H9 (cell line): ENCODE results near the gene KIF5A. TPM values are rescaled to one million over a fixed set of nuclear protein-coding genes. Genes with fewer than 3 reads are reported as not detected.

Experiments
- DNase-seq: peaks from one replicate; pipeline ENCODE4 v3.0.0-alpha.2; 2017
- H2AFZ ChIP-seq: one replicate; pipeline ENCODE4 v1.6.1; 2013; ENCODE audit warnings: mild to moderate bottlenecking, low read length, control low read depth, moderate library complexity
- H2AK5ac ChIP-seq: 2 replicates; pipeline ENCODE4 v1.6.1; 2013; ENCODE audit warnings: low read length, control low read depth, mixed read lengths; ENCODE audit not compliant: insufficient read length
- H2BK120ac ChIP-seq: one replicate; pipeline ENCODE4 v1.6.1; 2013; ENCODE audit warnings: low read depth, mild to moderate bottlenecking, low read length, control low read depth, inconsistent platforms; ENCODE audit not compliant: poor library complexity, severe bottlenecking
- H2BK12ac ChIP-seq: 2 replicates; pipeline ENCODE4 v1.6.1; 2013; ENCODE audit warnings: low read length, control low read depth, mixed read lengths, low read depth; ENCODE audit not compliant: insufficient read length
- H2BK15ac ChIP-seq: 2 replicates; pipeline ENCODE4 v1.6.1; 2013; ENCODE audit warnings: low read depth, low read length, control low read depth
- H2BK20ac ChIP-seq: one replicate; pipeline ENCODE4 v1.6.1; 2013; ENCODE audit warnings: low read depth, mild to moderate bottlenecking, low read length, control low read depth, inconsistent platforms; ENCODE audit not compliant: poor library complexity, severe bottlenecking
- H2BK5ac ChIP-seq: 2 replicates; pipeline ENCODE4 v1.6.1; 2013; ENCODE audit warnings: low read length, control low read depth, mixed read lengths; ENCODE audit not compliant: insufficient read length
- H3K14ac ChIP-seq: 2 replicates; pipeline ENCODE4 v1.6.1; 2013; ENCODE audit warnings: low read length, control low read depth; ENCODE audit not compliant: insufficient read depth
- H3K18ac ChIP-seq: 2 replicates; pipeline ENCODE4 v1.6.1; 2013; ENCODE audit warnings: low read depth, mild to moderate bottlenecking, mixed read lengths, low read length, control low read depth; ENCODE audit not compliant: insufficient read length
- H3K23ac ChIP-seq: 2 replicates; pipeline ENCODE4 v1.6.1; 2013; ENCODE audit warnings: low read length, control low read depth, mixed read lengths, low read depth; ENCODE audit not compliant: insufficient read length
- H3K23me2 ChIP-seq: 2 replicates; pipeline ENCODE4 v1.6.1; 2013; ENCODE audit warnings: low read depth, mild to moderate bottlenecking, mixed read lengths, low read length, control low read depth; ENCODE audit not compliant: insufficient read length, poor library complexity, severe bottlenecking
- H3K27ac ChIP-seq: 2 replicates; pipeline ENCODE4 v1.5.1; 2013; ENCODE audit warnings: low read length, control low read depth, mixed read lengths, low read depth; ENCODE audit not compliant: insufficient read length
- H3K27me3 ChIP-seq: 2 replicates; pipeline ENCODE4 v1.6.1; 2013; ENCODE audit warnings: low read length, control low read depth, inconsistent platforms; ENCODE audit not compliant: insufficient read depth
- H3K4ac ChIP-seq: 2 replicates; pipeline ENCODE4 v1.6.1; 2013; ENCODE audit warnings: low read depth, mild to moderate bottlenecking, control low read depth, inconsistent platforms, low read length, moderate library complexity
- H3K4me1 ChIP-seq: 2 replicates; pipeline ENCODE4 v1.6.1; 2013; ENCODE audit warnings: low read length, control low read depth, inconsistent platforms; ENCODE audit not compliant: insufficient read depth
- H3K4me2 ChIP-seq: 2 replicates; pipeline ENCODE4 v1.6.1; 2013; ENCODE audit warnings: low read length, control low read depth, mixed read lengths; ENCODE audit not compliant: insufficient read length, insufficient read depth
- H3K56ac ChIP-seq: 2 replicates; pipeline ENCODE4 v1.6.1; 2013; ENCODE audit warnings: low read depth, mild to moderate bottlenecking, mixed read lengths, low read length, control low read depth; ENCODE audit not compliant: insufficient read length
- H3K79me1 ChIP-seq: 2 replicates; pipeline ENCODE4 v1.6.1; 2013; ENCODE audit warnings: low read depth, mild to moderate bottlenecking, moderate library complexity, low read length, control low read depth, inconsistent platforms; ENCODE audit not compliant: insufficient read depth, poor library complexity, severe bottlenecking
- H3K79me2 ChIP-seq: 2 replicates; pipeline ENCODE4 v1.6.1; 2013; ENCODE audit warnings: low read length, control low read depth, inconsistent platforms; ENCODE audit not compliant: insufficient read depth
- H3K9ac ChIP-seq: 2 replicates; pipeline ENCODE4 v1.6.1; 2013; ENCODE audit warnings: low read length, control low read depth, mixed read lengths; ENCODE audit not compliant: insufficient read length; ENCODE audit errors: extremely low read depth
- H3K9me3 ChIP-seq: one replicate; pipeline ENCODE4 v1.6.1; 2013; ENCODE audit warnings: low read depth, low read length, inconsistent platforms; ENCODE audit not compliant: control insufficient read depth
- H3T11ph ChIP-seq: one replicate; pipeline ENCODE4 v1.6.1; 2013; ENCODE audit warnings: mild to moderate bottlenecking, low read length, control low read depth, inconsistent platforms
- H4K20me1 ChIP-seq: one replicate; pipeline ENCODE4 v1.6.1; 2013; ENCODE audit not compliant: control insufficient read depth, insufficient read length, insufficient read depth
- H4K5ac ChIP-seq: 2 replicates; pipeline ENCODE4 v1.6.1; 2013; ENCODE audit warnings: low read depth, mild to moderate bottlenecking, mixed read lengths, low read length, control low read depth; ENCODE audit not compliant: insufficient read length
- H4K8ac ChIP-seq: replicated peaks from 2 replicates; pipeline ENCODE4 v1.6.1; 2013; ENCODE audit warnings: low read length, control low read depth, mixed read lengths, low read depth; ENCODE audit not compliant: insufficient read length
- H4K91ac ChIP-seq: 2 replicates; pipeline ENCODE4 v1.6.1; 2013; ENCODE audit warnings: low read depth, mild to moderate bottlenecking, moderate library complexity, mixed read lengths, low read length, control low read depth; ENCODE audit not compliant: insufficient read length
- H3K27ac Mint-ChIP-seq, 3 experiments: 2 replicates in 2 of 3; 3 replicates in 1 of 3; pipeline ENCODE4 v1.8.0; 2020 to 2021; ENCODE audit warnings: mixed read lengths in 3 of 3, mild to moderate bottlenecking in 1 of 3, moderate library complexity in 1 of 3
- H3K27me3 Mint-ChIP-seq: 2 replicates; pipeline ENCODE4 v1.8.0; 2021; ENCODE audit warnings: low read depth, mild to moderate bottlenecking, moderate library complexity, mixed read lengths
- H3K36me3 Mint-ChIP-seq, 3 experiments: 2 replicates in 2 of 3; 3 replicates in 1 of 3; pipeline ENCODE4 v1.8.0; 2020 to 2021; ENCODE audit warnings: low read depth in 3 of 3, mixed read lengths in 3 of 3; ENCODE audit not compliant: insufficient read depth in 1 of 3
- H3K4me1 Mint-ChIP-seq, 2 experiments: 2 replicates each; pipeline ENCODE4 v1.8.0; 2020; ENCODE audit warnings: mixed read lengths in 2 of 2
- H3K4me3 Mint-ChIP-seq, 2 experiments: 2 replicates in 1 of 2; 3 replicates in 1 of 2; pipeline ENCODE4 v1.8.0; 2020 to 2021; ENCODE audit warnings: mild to moderate bottlenecking in 2 of 2, mixed read lengths in 2 of 2, moderate library complexity in 1 of 2
- H3K9me3 Mint-ChIP-seq, 2 experiments: 2 replicates in 1 of 2; 3 replicates in 1 of 2; pipeline ENCODE4 v1.8.0; 2020; ENCODE audit warnings: mild to moderate bottlenecking in 2 of 2, mixed read lengths in 2 of 2, moderate library complexity in 1 of 2
- CTCF ChIP-seq: fragments of 200-600 bp; sonication (generic); conservative IDR thresholded peaks from 3 replicates; pipeline ENCODE4 v1.8.0; 2021; ENCODE audit warnings: antibody characterized with exemption, mild to moderate bottlenecking
- WGBS: extraction: QIAGEN DNeasy Blood & Tissue Kit; methylation state at CpG from one replicate; pipeline ENCODE4 v1.1.7; 2013; ENCODE audit warnings: missing lambda C conversion rate, low lambda C conversion rate, mixed read lengths; ENCODE audit not compliant: insufficient read length; ENCODE audit errors: extremely low coverage; 5-methylcytosine and 5-hydroxymethylcytosine counted together
- total RNA-seq: library from RNA; stranded (reverse); gene quantifications from 2 replicates; pipeline ENCODE4 v1.2.1, GENCODE V29; 2021

The KIF5A gene
- total RNA-seq, 1 experiment from 2014 or later: 18.5 TPM

GRCh38 chr12:57531836-57532235 lies 18.0 kb upstream of the KIF5A start:
- no peak overlapping the region for H3T11ph ChIP-seq
- no peak overlapping the region for H3K27ac ChIP-seq
- WGBS: no CpG with 5 or more reads among the region's 1 CpG
- H3K56ac ChIP-seq: no peak overlapping the region
- Mint-ChIP-seq H3K9me3 (no peaks in the 10 kb centered on the region), H3K27ac (no peak overlapping the region), H3K36me3 (peaks cover 22 to 81% (median 81%) of the 10 kb centered on the region in 3 experiments; a peak in 6 of 7 replicates), H3K4me3 (no peak overlapping the region), H3K27me3 (no peaks in the 10 kb centered on the region), H3K4me1 (peaks cover 9 to 16% of the 10 kb centered on the region in 2 experiments)
- H3K9ac ChIP-seq: no peak overlapping the region
- H3K4ac ChIP-seq: no peak overlapping the region
- no peak overlapping the region for H4K91ac ChIP-seq
- no peaks in the 10 kb centered on the region for H3K27me3 ChIP-seq
- no peak overlapping the region for H2BK5ac ChIP-seq
- no peaks in the 10 kb centered on the region; the same call in none of the 2 replicates for H3K4me1 ChIP-seq
- no peak overlapping the region for H2BK12ac ChIP-seq
- H4K5ac ChIP-seq: no peak overlapping the region
- H2AFZ ChIP-seq: no peak overlapping the region
- TF ChIP-seq CTCF: no peak
- no peak overlapping the region for H4K8ac ChIP-seq
- H3K79me2 ChIP-seq: no peaks in the 10 kb centered on the region
- no peak overlapping the region for H2BK120ac ChIP-seq
- no peak overlapping the region for H3K14ac ChIP-seq
- no peak overlapping the region for H2BK20ac ChIP-seq
- H3K4me2 ChIP-seq: no peak overlapping the region
- no peak overlapping the region for H2AK5ac ChIP-seq
- H3K23me2 ChIP-seq: no peaks in the 10 kb centered on the region
- no peaks in the 10 kb centered on the region for H3K79me1 ChIP-seq
- no peaks in the 10 kb centered on the region for H3K9me3 ChIP-seq
- no peaks in the 10 kb centered on the region for H4K20me1 ChIP-seq
- H3K18ac ChIP-seq: no peak overlapping the region
- H3K23ac ChIP-seq: no peak overlapping the region
- no peak overlapping the region for H2BK15ac ChIP-seq
- DNase-seq: no peak
